Mucosa of gallbladder (tissue), 1 donor: ENCODE data around the gene GZMB. TPM values are rescaled to one million over a fixed set of nuclear protein-coding genes. Genes with fewer than 3 reads are reported as not detected.
"Not testable (repeated sequence)": the region's sequence is repeated elsewhere in the genome, so short reads cannot be mapped to it uniquely, and the experiment has no call there.

Source experiments
- DNase-seq: peaks from one replicate; pipeline ENCODE4 v3.0.0-alpha.2; 2020; ENCODE audit warnings: low spot score
- total RNA-seq: library from RNA; stranded (reverse); gene quantifications from one replicate; pipeline ENCODE4 v1.2.1, GENCODE V29; 2021
- donor health status: DM: no; HTN: no; CAD: no.

GZMB gene
- total RNA-seq, 1 donor from 2014 or later = 2.8 TPM

- DNase-seq = no peak
Measured at GRCh38 chr14:24631749-24632335, 2.1 kb downstream of the GZMB start.

DNA sequence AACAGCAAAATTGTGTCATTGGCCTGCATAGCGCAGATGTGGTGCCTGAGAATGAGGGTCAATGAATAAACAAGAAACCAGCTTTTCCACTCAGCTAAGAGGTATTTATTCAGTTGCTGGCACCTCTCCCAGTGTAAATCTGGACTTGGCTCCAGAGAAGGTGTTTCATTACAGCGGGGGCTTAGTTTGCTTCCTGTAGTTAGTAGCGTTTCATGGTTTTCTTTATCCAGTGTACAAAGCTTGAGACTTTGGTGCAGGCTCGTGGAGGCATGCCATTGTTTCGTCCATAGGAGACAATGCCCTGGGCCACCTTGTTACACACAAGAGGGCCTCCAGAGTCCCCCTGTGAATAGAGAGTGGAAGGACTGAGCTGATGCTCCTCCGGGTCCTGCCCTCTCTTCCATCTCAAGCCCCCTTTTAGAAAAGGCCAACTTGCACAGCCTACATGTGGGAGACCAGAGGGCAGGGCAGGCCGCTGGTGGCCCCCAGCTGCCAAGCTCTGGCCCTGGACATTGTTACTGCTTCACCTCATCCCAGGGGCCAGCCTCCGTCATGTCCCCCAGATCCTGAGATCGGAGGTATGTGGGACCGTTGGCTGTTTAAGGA is 3.0 kb downstream of the GZMB start:
- peak; percentile 57 for DNase-seq

DNA sequence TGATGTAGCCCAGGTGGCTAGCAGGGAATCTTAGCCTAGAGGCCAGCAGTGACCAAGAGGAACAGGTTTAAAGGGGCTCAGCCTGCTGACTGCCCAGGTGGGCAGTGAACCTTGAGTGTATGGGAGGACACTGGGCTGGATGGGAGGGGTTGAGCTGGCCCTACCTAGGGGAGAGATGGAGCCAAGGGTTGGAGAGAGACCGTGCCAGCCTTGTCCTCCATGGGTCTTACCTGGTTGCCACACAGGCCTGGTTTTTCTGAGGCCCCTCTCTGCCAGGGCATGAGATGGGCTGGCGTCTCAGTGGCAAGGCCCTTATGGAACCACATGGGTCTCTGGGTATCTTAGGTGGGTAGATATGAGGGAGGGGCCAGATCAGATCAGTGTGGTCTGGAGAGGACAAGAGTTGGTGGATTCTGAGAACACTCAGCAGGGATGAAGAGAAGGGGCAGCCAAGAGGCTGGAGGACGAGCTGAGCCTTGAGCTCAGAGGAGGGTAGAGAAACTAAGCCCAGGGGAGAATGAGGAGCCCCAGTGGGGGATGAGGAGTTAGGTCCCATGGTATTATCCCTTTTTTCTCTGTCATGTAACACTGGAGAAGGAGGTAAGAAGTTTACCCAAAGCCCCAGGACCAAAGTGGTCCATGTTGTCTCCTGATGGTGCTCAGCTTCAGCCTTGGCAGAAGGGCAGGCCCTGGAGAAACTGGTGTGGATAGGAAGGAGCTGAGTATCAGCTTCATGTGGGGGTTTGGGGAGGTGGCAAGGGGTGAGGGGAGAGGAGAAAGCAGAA is 3.7 kb downstream of the GZMB start:
- no peak for DNase-seq

- no peak for DNase-seq
Measured at GRCh38 chr14:24629521-24629920, 4.5 kb downstream of the GZMB start.

DNA sequence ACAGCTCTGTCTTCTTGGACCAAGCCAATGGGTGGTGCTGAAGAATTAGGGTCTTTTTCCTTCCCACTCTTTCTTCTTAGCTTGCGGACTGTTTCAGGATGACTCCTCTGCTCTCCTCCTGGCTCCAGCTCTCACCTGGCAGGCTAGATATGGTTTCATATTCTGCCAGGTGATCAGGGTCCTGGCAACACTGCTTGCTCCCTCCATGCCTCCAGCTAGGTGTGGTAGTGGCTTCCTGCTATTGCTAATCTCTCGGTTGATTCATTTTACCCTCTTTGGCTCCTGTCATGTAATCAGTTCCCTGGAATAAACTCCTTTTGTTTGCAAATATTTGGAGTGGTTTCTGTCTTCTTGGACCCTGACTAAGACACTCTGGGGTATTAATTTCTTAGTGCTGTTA is 20.2 kb downstream of the GZMB start:
- no peak for DNase-seq

GRCh38 chr14:24613241-24613640 is 20.7 kb downstream of the GZMB start:
- no peak for DNase-seq

DNA sequence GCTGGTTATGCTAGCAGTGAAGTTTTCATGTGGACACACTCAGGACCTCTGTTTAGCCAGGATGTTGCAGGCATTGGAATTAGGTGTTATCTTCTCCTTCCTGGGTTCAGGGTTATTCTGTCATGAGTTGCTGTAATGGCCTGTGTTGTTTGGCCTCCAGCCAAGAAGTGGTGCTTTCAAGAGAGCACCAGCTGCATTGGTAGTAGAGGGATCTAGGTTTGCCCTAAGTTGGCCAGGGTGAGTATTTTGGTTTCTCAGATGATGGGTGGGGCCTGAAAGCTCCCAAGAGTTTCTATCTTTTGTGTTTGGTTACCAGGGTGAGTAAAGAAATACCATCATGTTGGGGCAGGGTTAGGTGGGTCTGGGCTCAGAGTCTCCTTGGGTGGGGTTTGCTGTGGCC is 21.8 kb downstream of the GZMB start:
- DNase-seq = no peak

DNA sequence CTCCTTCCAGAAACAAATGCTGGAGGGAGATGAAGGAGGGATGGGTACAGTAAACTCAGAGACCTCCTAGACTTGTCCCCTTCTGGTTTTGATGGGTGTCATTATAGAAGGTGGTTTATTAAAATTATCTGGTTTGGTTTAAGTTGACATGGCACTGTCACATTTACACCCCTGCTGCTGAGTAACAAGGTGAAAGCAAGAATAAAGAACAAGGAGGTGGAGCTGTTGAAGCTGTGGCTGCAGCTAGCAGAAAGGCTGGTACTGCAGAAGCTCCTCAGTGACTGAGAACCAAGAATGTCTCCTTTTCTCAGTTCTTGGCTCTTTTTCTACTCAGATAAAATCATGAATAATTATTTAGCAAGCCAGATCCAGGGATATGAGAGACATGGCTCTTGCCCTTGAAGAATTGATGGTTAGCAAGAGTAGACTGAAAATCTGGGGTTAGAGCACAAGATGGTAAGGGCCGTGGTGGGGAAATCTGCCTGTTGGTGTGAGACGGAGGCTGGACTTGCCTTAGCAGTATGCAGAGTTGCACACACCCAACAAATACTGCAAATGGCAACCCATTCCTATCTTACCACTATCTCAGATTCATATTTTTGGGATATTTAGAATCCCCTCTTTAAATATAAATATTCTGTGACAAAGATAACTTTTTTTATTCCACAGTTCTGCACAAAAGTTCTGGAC is 24.2 kb downstream of the GZMB start, which contains the start of gene GZMH:
TSS of gene GZMH (minus strand) at position 31 of the 690 bp plus-strand sequence. CDS start 72 bp downstream, outside the sequence.
- DNase-seq = no peak

DNA sequence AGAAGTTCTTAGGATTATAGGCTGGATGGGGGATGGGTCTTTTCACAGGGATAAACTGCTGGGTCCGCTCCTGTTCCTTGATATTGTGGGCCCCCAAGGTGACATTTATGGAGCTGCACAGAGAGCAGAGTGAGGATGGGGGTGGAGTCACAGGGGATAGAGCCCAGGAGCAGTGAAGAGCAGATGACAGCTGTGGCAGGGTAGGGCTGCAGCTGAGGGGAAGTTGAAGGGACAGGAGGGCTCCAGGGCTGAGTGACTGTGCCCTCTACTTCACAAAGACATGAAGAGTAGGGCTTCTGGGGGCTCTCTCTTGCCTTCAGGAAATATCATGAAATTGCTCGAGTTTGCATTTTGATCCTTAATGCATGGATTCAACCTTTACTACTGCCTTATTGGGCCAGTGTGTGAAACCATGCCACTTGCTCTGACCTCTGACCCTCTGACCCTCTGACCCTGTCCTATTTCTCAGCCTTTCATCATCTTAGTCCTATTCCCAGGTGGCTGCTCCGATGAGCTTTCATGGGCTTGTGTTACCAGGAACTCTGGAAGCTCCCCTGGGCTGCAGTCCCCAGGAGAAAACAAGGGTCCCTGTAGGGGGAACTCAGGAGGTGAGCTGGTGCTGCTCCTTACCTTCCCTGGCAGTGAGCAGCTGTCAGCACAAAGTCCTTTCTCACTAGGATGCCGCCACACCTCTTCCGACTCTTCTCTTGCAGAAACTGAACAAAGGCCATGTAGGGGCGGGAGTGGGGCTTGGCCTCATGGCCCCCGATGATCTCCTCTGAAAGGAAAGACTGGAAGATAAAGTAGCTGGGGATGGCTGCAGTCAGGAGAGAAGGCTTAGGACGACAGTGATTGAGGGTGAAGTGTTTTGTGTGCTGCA is 26.1 kb downstream of the GZMB start:
- no peak for DNase-seq

DNA sequence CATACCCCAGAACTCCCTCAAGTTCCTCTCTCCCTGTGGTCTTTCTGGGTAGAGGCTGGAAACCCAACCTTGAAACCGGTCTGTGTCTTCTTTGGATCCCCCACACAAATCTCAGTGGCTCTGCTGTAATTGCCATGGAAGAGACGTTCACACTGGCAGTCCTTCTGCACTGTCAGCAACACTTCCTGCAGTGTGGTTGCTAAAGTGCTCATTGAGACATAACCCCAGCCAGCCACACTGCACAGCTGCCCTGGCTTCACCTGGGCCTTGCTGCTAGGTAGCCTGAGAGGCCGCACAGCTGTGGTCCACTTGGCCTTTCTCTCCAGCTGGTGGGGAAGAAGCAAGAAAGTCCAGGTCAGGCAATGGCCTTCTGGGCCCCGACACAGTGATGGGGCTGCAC is 26.9 kb downstream of the GZMB start:
- no peak for DNase-seq

GRCh38 chr14:24606297-24606696 is 27.7 kb downstream of the GZMB start:
- DNase-seq = no peak

DNA sequence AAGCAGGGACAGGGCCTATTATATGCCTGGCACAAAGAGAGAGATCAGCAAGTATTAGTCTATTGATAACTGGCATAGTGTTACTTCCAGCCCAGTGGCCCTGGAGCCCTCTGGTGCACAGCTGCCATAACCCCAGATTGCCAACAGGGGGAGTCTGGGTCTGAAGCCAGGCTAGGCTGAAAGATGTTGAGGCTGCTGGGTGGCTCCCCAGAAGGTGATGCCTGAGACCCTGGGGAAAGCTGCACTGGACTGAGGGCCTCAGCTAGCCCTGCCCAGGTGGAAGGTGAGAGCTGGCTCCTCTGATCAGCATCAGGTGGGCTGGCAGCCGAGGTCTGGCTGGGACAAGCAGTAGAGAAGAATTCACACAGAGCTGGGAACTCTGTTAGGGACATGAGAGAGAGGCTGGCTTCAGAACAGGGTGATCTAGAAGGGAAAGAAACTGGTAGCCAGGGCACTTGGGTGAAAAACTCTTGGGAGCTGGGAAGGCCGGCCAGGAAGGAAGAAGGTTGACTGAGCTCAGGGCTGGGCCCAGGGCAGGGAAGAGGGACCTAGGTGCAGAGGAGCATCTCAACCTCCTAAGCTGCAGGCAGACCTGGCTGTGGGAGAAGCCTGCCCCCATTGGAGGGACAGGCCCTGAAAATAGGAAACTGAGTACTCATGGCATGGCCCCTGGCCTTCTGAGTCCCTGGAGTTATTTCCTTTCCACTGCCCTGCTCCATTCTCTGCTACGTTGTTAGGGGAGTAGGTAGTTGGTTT is 28.4 kb downstream of the GZMB start:
- peak; percentile 19 for DNase-seq

DNA sequence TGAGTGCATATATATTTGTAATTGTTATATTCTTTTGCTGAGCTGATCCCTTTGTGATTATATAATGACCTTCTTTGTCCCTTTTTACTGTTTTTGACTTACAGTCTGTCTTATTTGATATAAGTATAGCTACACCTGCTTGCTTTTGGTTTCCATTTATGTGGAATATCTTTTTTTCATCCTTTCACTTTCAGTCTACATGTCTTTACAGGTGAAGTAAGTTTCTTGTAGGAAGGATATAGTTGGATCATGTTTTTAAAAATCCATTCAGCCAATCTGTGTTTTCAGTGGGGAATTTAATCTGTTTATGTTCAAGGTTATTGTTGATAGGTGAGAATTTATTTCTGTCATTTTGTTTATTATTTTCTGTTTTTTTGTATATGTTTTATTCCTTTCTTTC is 36.6 kb downstream of the GZMB start:
- no peak for DNase-seq

- no peak for DNase-seq
Measured at GRCh38 chr14:24595073-24595808, 38.7 kb downstream of the GZMB start.

GRCh38 chr14:24591004-24591403 is 43.0 kb downstream of the GZMB start:
- not testable (repeated sequence) for DNase-seq

- not testable (repeated sequence) for DNase-seq
Measured at GRCh38 chr14:24584402-24584801, 49.6 kb downstream of the GZMB start.
